Mesenchymal stem cell (in vitro differentiated cells and primary cell): ENCODE measurements around the gene RENBP.

Source experiments
- DNase-seq: peaks from one replicate; pipeline ENCODE4 v3.0.0-alpha.2; 2013
- H2AFZ ChIP-seq: one replicate; pipeline ENCODE4 v1.6.1; 2013; ENCODE audit warnings: low read depth, mild to moderate bottlenecking, control low read depth, inconsistent platforms, low read length, moderate library complexity
- H2AK5ac ChIP-seq: 2 replicates; pipeline ENCODE4 v1.6.1; 2013; ENCODE audit warnings: low read length, moderate library complexity, mild to moderate bottlenecking, inconsistent platforms; ENCODE audit not compliant: severe bottlenecking
- H2BK120ac ChIP-seq: one replicate; pipeline ENCODE4 v1.6.1; 2013; ENCODE audit warnings: low read depth, mild to moderate bottlenecking, inconsistent platforms, low read length, moderate library complexity
- H2BK12ac ChIP-seq, 2 experiments: one replicate each; pipeline ENCODE4 v1.6.1; 2013; ENCODE audit warnings: inconsistent platforms in 2 of 2, low read length in 2 of 2, mild to moderate bottlenecking in 2 of 2, moderate library complexity in 2 of 2, control low read depth in 1 of 2
- H2BK15ac ChIP-seq: one replicate; pipeline ENCODE4 v1.6.1; 2013; ENCODE audit warnings: mild to moderate bottlenecking, low read depth, inconsistent platforms; ENCODE audit not compliant: poor library complexity, severe bottlenecking
- H2BK5ac ChIP-seq: 2 replicates; pipeline ENCODE4 v1.6.1; 2013; ENCODE audit warnings: low read depth, mild to moderate bottlenecking, low read length, control low read depth, inconsistent platforms; ENCODE audit not compliant: poor library complexity, severe bottlenecking
- H3K14ac ChIP-seq, 2 experiments: one replicate each; pipeline ENCODE4 v1.6.1; 2013; ENCODE audit warnings: inconsistent platforms in 2 of 2, low read length in 2 of 2, control low read depth in 1 of 2, mild to moderate bottlenecking in 1 of 2, moderate library complexity in 1 of 2
- H3K18ac ChIP-seq, 2 experiments: one replicate each; pipeline ENCODE4 v1.6.1; 2013; ENCODE audit warnings: inconsistent platforms in 2 of 2, low read length in 2 of 2, control low read depth in 1 of 2, low read depth in 1 of 2, mild to moderate bottlenecking in 1 of 2
- H3K23ac ChIP-seq, 2 experiments: one replicate each; pipeline ENCODE4 v1.6.1; 2013; ENCODE audit warnings: inconsistent platforms in 2 of 2, low read length in 2 of 2, mild to moderate bottlenecking in 2 of 2, moderate library complexity in 2 of 2, control low read depth in 1 of 2
- H3K27ac ChIP-seq: 2 replicates; pipeline ENCODE4 v1.5.1; 2013; ENCODE audit warnings: mild to moderate bottlenecking, moderate library complexity, low read length, control low read depth, inconsistent platforms; ENCODE audit not compliant: poor library complexity, severe bottlenecking
- H3K27me3 ChIP-seq, 2 experiments: 2 replicates each; pipeline versions ENCODE4 v1.6.1 to v1.7.0; 2013; ENCODE audit warnings: low read length in 2 of 2, mild to moderate bottlenecking in 2 of 2, moderate library complexity in 2 of 2, control low read depth in 1 of 2, inconsistent platforms in 1 of 2; ENCODE audit not compliant: control insufficient read depth in 1 of 2, insufficient read depth in 1 of 2
- H3K36me3 ChIP-seq, 2 experiments: 2 replicates each; pipeline versions ENCODE4 v1.6.1 to v1.7.0; 2013; ENCODE audit warnings: low read length in 2 of 2, control low read depth in 1 of 2, inconsistent platforms in 1 of 2, low read depth in 1 of 2, mild to moderate bottlenecking in 1 of 2; ENCODE audit not compliant: insufficient read depth in 2 of 2, control insufficient read depth in 1 of 2
- H3K4ac ChIP-seq, 2 experiments: one replicate each; pipeline ENCODE4 v1.6.1; 2013; ENCODE audit warnings: inconsistent platforms in 2 of 2, low read length in 2 of 2, mild to moderate bottlenecking in 2 of 2, moderate library complexity in 2 of 2, control low read depth in 1 of 2, low read depth in 1 of 2
- H3K4me1 ChIP-seq: 2 replicates; pipeline ENCODE4 v1.6.1; 2013; ENCODE audit warnings: low read depth, low read length, control low read depth; ENCODE audit not compliant: control insufficient read depth, insufficient read depth
- H3K4me2 ChIP-seq: 2 replicates; pipeline ENCODE4 v1.6.1; 2013; ENCODE audit warnings: low read length, mild to moderate bottlenecking, inconsistent platforms; ENCODE audit not compliant: poor library complexity, severe bottlenecking
- H3K4me3 ChIP-seq, 2 experiments: 2 replicates each; pipeline versions ENCODE4 v1.5.1 to v1.7.0; 2013; ENCODE audit warnings: low read length in 2 of 2, mild to moderate bottlenecking in 2 of 2, control low read depth in 1 of 2, low read depth in 1 of 2; ENCODE audit not compliant: insufficient read depth in 1 of 2
- H3K79me1 ChIP-seq: replicated peaks from 2 replicates; pipeline ENCODE4 v1.6.1; 2013; ENCODE audit warnings: mild to moderate bottlenecking, control low read depth, low read length, inconsistent platforms; ENCODE audit not compliant: poor library complexity, severe bottlenecking
- H3K9ac ChIP-seq: 2 replicates; pipeline ENCODE4 v1.7.0; 2013; ENCODE audit warnings: mild to moderate bottlenecking, low read length, moderate library complexity
- H3K9me3 ChIP-seq: 2 replicates; pipeline ENCODE4 v1.7.0; 2013; ENCODE audit warnings: mild to moderate bottlenecking, low read length; ENCODE audit not compliant: control insufficient read depth
- H4K8ac ChIP-seq: one replicate; pipeline ENCODE4 v1.6.1; 2013; ENCODE audit warnings: inconsistent platforms, mild to moderate bottlenecking, low read length, moderate library complexity
- H4K91ac ChIP-seq: one replicate; pipeline ENCODE4 v1.6.1; 2013; ENCODE audit warnings: mild to moderate bottlenecking, low read length, inconsistent platforms
- WGBS: methylation state at CpG from one replicate; pipeline ENCODE4 v1.1.7; 2013; ENCODE audit warnings: mixed read lengths; 5-methylcytosine and 5-hydroxymethylcytosine counted together

Gene RENBP

DNA sequence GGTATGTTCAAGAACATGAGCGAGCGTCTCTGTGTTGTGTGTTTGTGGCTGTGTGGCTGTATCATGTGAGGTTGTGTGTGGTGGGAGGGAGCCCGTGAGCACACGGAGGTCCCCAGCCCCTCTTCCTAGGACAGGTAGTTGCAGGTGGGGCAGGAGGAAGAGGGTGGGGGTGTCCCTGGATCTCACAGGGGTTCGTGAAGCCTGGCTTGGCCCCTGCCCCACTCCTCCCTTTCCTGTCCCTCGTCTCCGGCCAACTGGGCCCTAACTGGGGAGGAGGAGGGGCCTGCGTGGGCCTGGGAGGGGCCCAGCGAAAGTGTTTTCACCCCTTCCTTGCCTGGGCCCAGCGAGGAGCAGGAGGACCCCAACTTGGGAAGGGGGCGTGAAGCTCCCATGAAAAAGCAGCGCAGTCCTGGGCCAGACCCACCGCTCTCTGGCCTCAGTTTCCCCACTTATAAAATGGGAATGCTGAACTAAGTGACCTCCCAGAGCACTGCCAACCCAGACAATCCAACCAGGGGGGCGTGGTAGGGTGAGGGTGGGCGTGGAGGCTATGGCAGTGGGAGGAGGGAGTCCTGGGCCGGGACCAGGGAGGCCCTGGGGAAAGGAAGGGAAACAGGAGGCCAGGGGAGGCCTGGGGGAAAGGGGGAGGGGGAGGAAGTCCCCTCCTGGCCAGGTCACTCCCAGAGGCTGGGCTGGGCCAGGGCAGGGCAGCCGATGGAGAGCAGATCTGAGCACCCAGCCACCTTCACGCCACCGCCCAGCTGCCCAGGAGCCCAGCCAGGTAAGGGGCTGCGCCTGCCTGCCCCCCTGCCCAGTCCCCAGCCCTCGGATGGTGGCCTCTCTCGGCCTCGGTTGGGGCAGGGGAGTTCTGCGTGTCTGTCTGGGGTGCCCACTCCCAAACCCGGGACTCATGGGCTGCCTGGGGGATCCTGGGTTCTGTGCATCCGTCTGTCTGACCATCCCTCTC, 40.2 kb downstream of the RENBP start, which contains the start of gene AVPR2:
TSS of gene AVPR2 (plus strand) at position 683 of the 967 bp plus-strand sequence. CDS start 473 bp downstream, outside the sequence.
- H2AFZ ChIP-seq = no peak within 1 kb of the TSS
- H3K23ac ChIP-seq = no peak within 1 kb of the TSS
- peak within 1 kb of the TSS; percentile 48 for H2BK15ac ChIP-seq
- peaks cover 17% of the 10 kb centered on the region for H3K4me1 ChIP-seq
- peak within 1 kb of the TSS in 1 of 2 experiments; percentile 6 for H3K14ac ChIP-seq
- no peak within 1 kb of the TSS for H3K4ac ChIP-seq
- no peak within 1 kb of the TSS for H3K4me3 ChIP-seq
- H3K27me3 ChIP-seq = peaks cover 0 to 40% of the 10 kb centered on the region in 2 experiments
- H4K91ac ChIP-seq = peak within 1 kb of the TSS; percentile 50
- peak within 1 kb of the TSS; percentile 64 for H4K8ac ChIP-seq
- no peak within 1 kb of the TSS for H3K27ac ChIP-seq
- H3K9ac ChIP-seq = no peak within 1 kb of the TSS
- H2BK5ac ChIP-seq = no peak within 1 kb of the TSS
- H3K9me3 ChIP-seq = no peaks in the 10 kb centered on the region
- peak within 1 kb of the TSS in 1 of 2 experiments; percentile 62 for H3K18ac ChIP-seq
- no peak within 1 kb of the TSS for H2AK5ac ChIP-seq
- H3K4me2 ChIP-seq = no peak within 1 kb of the TSS
- H3K36me3 ChIP-seq = no peaks in the 10 kb centered on the region
- H2BK120ac ChIP-seq = no peak within 1 kb of the TSS
- WGBS = 88% methylated on average over 17 of the region's 26 CpGs
- no peaks in the 10 kb centered on the region for H3K79me1 ChIP-seq
- DNase-seq = no peak
- no peak within 1 kb of the TSS for H2BK12ac ChIP-seq

GRCh38 chrX:153903238-153903980, 41.0 kb downstream of the RENBP start:
- H3K4me3 ChIP-seq = no peak overlapping the region
- H3K27ac ChIP-seq = no peak overlapping the region
- H2BK120ac ChIP-seq = no peak overlapping the region
- H2BK15ac ChIP-seq = no peak overlapping the region
- no peak overlapping the region for H2AK5ac ChIP-seq
- peaks cover 15% of the 10 kb centered on the region for H3K4me1 ChIP-seq
- H3K36me3 ChIP-seq = no peaks in the 10 kb centered on the region
- no peak overlapping the region for H3K9ac ChIP-seq
- peak overlapping the region in 1 of 2 experiments; percentile 6 for H3K14ac ChIP-seq
- H3K27me3 ChIP-seq = peaks cover 0 to 35% of the 10 kb centered on the region in 2 experiments
- H4K8ac ChIP-seq = peak overlapping the region; percentile 64
- H3K79me1 ChIP-seq = no peaks in the 10 kb centered on the region
- H4K91ac ChIP-seq = peak overlapping the region; percentile 50
- no peaks in the 10 kb centered on the region for H3K9me3 ChIP-seq
- no peak overlapping the region for H3K4ac ChIP-seq
- no peak for DNase-seq
- H3K4me2 ChIP-seq = no peak overlapping the region
- H3K23ac ChIP-seq = no peak overlapping the region
- 76% methylated on average over 15 of the region's 18 CpGs for WGBS
- no peak overlapping the region for H2BK5ac ChIP-seq
- peak overlapping the region in 1 of 2 experiments; percentile 66 for H3K18ac ChIP-seq
- H2BK12ac ChIP-seq = no peak overlapping the region
- no peak overlapping the region for H2AFZ ChIP-seq

- Histone ChIP-seq H3K27ac (no peak overlapping the region), H2BK12ac (no peak overlapping the region)
Measured at GRCh38 chrX:153902385-153902784, 42.1 kb downstream of the RENBP start.

GRCh38 chrX:153901753-153902140, 42.7 kb downstream of the RENBP start:
- Histone ChIP-seq H3K4me1 (peaks cover 15% of the 10 kb centered on the region), H3K9ac (no peak overlapping the region), H3K18ac (no peak overlapping the region), H4K8ac (no peak overlapping the region), H2BK15ac (no peak overlapping the region), H3K4me3 (no peak overlapping the region), H2AK5ac (no peak overlapping the region), H3K23ac (no peak overlapping the region), H2AFZ (no peak overlapping the region), H3K4ac (no peak overlapping the region), H2BK120ac (no peak overlapping the region), H3K9me3 (peaks cover under 1% of the 10 kb centered on the region), H4K91ac (no peak overlapping the region), H3K4me2 (no peak overlapping the region), H3K27me3 (peaks cover 0 to 36% of the 10 kb centered on the region in 2 experiments), H2BK5ac (no peak overlapping the region), H3K27ac (no peak overlapping the region), H3K14ac (no peak overlapping the region), H3K36me3 (no peaks in the 10 kb centered on the region), H2BK12ac (no peak overlapping the region), H3K79me1 (no peaks in the 10 kb centered on the region)
- no peak for DNase-seq
- 88% methylated on average over 7 of the region's 8 CpGs for WGBS

More at GRCh38 chrX:153902385-153902784, 42.1 kb downstream of the RENBP start:
- Histone ChIP-seq H3K36me3 (no peaks in the 10 kb centered on the region), H3K4me3 (no peak overlapping the region), H3K4ac (no peak overlapping the region), H3K9me3 (no peaks in the 10 kb centered on the region), H3K27me3 (peaks cover 0 to 38% of the 10 kb centered on the region in 2 experiments), H3K18ac (no peak overlapping the region), H2BK5ac (no peak overlapping the region), H3K4me2 (no peak overlapping the region), H3K23ac (no peak overlapping the region), H2AK5ac (no peak overlapping the region), H2BK120ac (no peak overlapping the region), H3K79me1 (no peaks in the 10 kb centered on the region), H2BK15ac (no peak overlapping the region), H3K14ac (no peak overlapping the region), H3K4me1 (peaks cover 15% of the 10 kb centered on the region), H4K8ac (no peak overlapping the region), H4K91ac (no peak overlapping the region), H2AFZ (no peak overlapping the region), H3K9ac (no peak overlapping the region)
- WGBS = 65% methylated on average over 6 of the region's 10 CpGs
- DNase-seq = no peak
